B cell (primary cell): ENCODE measurements around the gene ITPK1. TPM values are rescaled to one million over a fixed set of nuclear protein-coding genes. Genes with fewer than 3 reads are reported as not detected.

ENCODE experiments used
- ATAC-seq: fragments of 200-7000 bp; cut with Tn5 transposase; one replicate; pipeline ENCODE4 v1.10.0; 2021; ENCODE audit warnings: low read depth, mild to moderate bottlenecking, moderate number of reproducible peaks, moderate library complexity
- CTCF ChIA-PET: fragments of 350-600 bp; sonication (Branson Sonifier 250); formaldehyde crosslinking; loops from one replicate; lab custom pipeline; 2021; ENCODE audit warnings: antibody characterized with exemption, inconsistent platforms; lab: Charles Lee
- POLR2A ChIA-PET: fragments of 350-600 bp; sonication (Branson Sonifier 250); formaldehyde crosslinking; loops from one replicate; lab custom pipeline; 2021; ENCODE audit warnings: antibody characterized with exemption; lab: Charles Lee
- DNase-seq: peaks from one replicate; pipeline ENCODE4 v3.0.0; 2013
- H2AFZ ChIP-seq: 2 replicates; pipeline ENCODE4 v1.6.1; 2012; ENCODE audit warnings: mild to moderate bottlenecking, low read depth, low read length; ENCODE audit not compliant: insufficient read depth, poor library complexity, severe bottlenecking
- H3K27ac ChIP-seq, 2 donors: 1 replicate in 1 of 2; 2 replicates in 1 of 2; pipeline ENCODE4 v1.5.1; 2012 to 2013; ENCODE audit warnings: low read length in 2 of 2, mild to moderate bottlenecking in 2 of 2, moderate library complexity in 1 of 2
- H3K27me3 ChIP-seq, 4 experiments: fragments of 200-600 bp in 1 of 4; sonication (generic) in 1 of 4; replicated peaks in 1 of 4; 1 replicate in 2 of 4; 2 replicates in 2 of 4; pipeline versions ENCODE4 v1.6.1 to v1.7.0; 2013 to 2016; ENCODE audit warnings: low read length in 3 of 4, mild to moderate bottlenecking in 2 of 4, mixed read lengths in 1 of 4, moderate library complexity in 1 of 4; ENCODE audit not compliant: insufficient read depth in 4 of 4, control insufficient read depth in 3 of 4; ENCODE audit errors: control extremely low read depth in 1 of 4
- H3K36me3 ChIP-seq, 2 experiments: replicated peaks in 1 of 2; 1 replicate in 1 of 2; 2 replicates in 1 of 2; pipeline versions ENCODE4 v1.6.1 to v1.7.1; 2013; ENCODE audit warnings: low read length in 1 of 2; ENCODE audit not compliant: insufficient read depth in 2 of 2, control insufficient read depth in 1 of 2; ENCODE audit errors: control extremely low read depth in 1 of 2, extremely low read depth in 1 of 2
- H3K4me1 ChIP-seq, 2 donors: fragments of 200-600 bp in 1 of 2; sonication (generic) in 1 of 2; 1 replicate in 1 of 2; 2 replicates in 1 of 2; pipeline versions ENCODE4 v1.5.1 to v1.6.1; 2013 to 2017; ENCODE audit warnings: low read length in 2 of 2; ENCODE audit not compliant: control insufficient read depth in 2 of 2, insufficient read depth in 2 of 2
- H3K4me2 ChIP-seq: replicated peaks from 2 replicates; pipeline ENCODE3; 2012; ENCODE audit warnings: mild to moderate bottlenecking, low read depth, low read length; ENCODE audit not compliant: poor library complexity, severe bottlenecking
- H3K4me3 ChIP-seq, 5 experiments: fragments of 200-600 bp in 1 of 5; sonication (generic) in 1 of 5; 1 replicate in 3 of 5; 2 replicates in 2 of 5; pipeline versions ENCODE4 v1.5.1 to v1.7.0; 2011 to 2016; ENCODE audit warnings: low read length in 4 of 5, mild to moderate bottlenecking in 4 of 5, low read depth in 2 of 5, control low read depth in 1 of 5, moderate library complexity in 1 of 5; ENCODE audit not compliant: insufficient read depth in 1 of 5; ENCODE audit errors: control extremely low read depth in 1 of 5, extremely low read depth in 1 of 5
- H3K79me2 ChIP-seq: fragments of 200-600 bp; sonication (generic); one replicate; pipeline ENCODE4 v1.6.0; 2016; ENCODE audit warnings: low read length; ENCODE audit not compliant: control insufficient read depth, insufficient read depth
- H3K9ac ChIP-seq: fragments of 200-600 bp; sonication (generic); 2 replicates; pipeline ENCODE4 v1.6.1; 2017; ENCODE audit warnings: mild to moderate bottlenecking, low read length, moderate library complexity
- H3K9me3 ChIP-seq, 3 donors: one replicate each; pipeline versions ENCODE4 v1.6.1 to v1.7.1; 2013; ENCODE audit warnings: low read length in 2 of 3; ENCODE audit not compliant: control insufficient read depth in 2 of 3, insufficient read depth in 1 of 3; ENCODE audit errors: control extremely low read depth in 1 of 3
- H4K20me1 ChIP-seq: 2 replicates; pipeline ENCODE4 v1.6.0; 2012; ENCODE audit warnings: mild to moderate bottlenecking, low read length; ENCODE audit not compliant: insufficient read depth, control insufficient read depth, poor library complexity, severe bottlenecking
- H3K27ac Mint-ChIP-seq: one replicate; pipeline ENCODE4 v1.8.0; 2021; ENCODE audit warnings: mixed read lengths
- H3K27me3 Mint-ChIP-seq: one replicate; pipeline ENCODE4 v1.8.0; 2021; ENCODE audit warnings: mixed read lengths
- H3K4me1 Mint-ChIP-seq: one replicate; pipeline ENCODE4 v1.8.0; 2021; ENCODE audit warnings: mixed read lengths
- H3K4me3 Mint-ChIP-seq: one replicate; pipeline ENCODE4 v1.8.0; 2021; ENCODE audit warnings: mixed read lengths
- H3K9me3 Mint-ChIP-seq: one replicate; pipeline ENCODE4 v1.8.0; 2022; ENCODE audit warnings: mixed read lengths; ENCODE audit not compliant: insufficient read depth
- EZH2 ChIP-seq: IDR thresholded peaks from 2 replicates; pipeline ENCODE4 v1.6.1; 2012; ENCODE audit warnings: borderline replicate concordance, low read depth, mild to moderate bottlenecking, moderate library complexity, low read length; ENCODE audit not compliant: insufficient read depth, poor library complexity, severe bottlenecking
- WGBS: methylation state at CpG from one replicate; pipeline ENCODE4 v1.1.5; 2013; ENCODE audit warnings: missing lambda C conversion rate; ENCODE audit not compliant: insufficient coverage; 5-methylcytosine and 5-hydroxymethylcytosine counted together
- intact Hi-C: fragments of 100-400 bp; cut with micrococcal nuclease; formaldehyde crosslinking; loops from one replicate; pipeline ENCODE4 v1.10.0; 2022
- polyA plus RNA-seq: library from polyadenylated mRNA; depleted of rRNA; stranded (reverse); fragments of >200 nt; gene quantifications from 2 replicates; pipeline ENCODE4 v1.2.3, GENCODE V29; 2012
- total RNA-seq, 2 donors: library from RNA; stranded (reverse); fragments of 120-200 nt in 1 of 2; gene quantifications; 1 replicate in 1 of 2; 2 replicates in 1 of 2; pipeline versions ENCODE4 v1.2.3 to v1.2.4, GENCODE V29; 2013 to 2022
- TF ChIP-seq, protein P1 (sequence below): fragments of 200-600 bp; IDR thresholded peaks from one replicate; pipeline ENCODE4 v1.8.0; 2022; ENCODE audit warnings: antibody characterized with exemption, mild to moderate bottlenecking

The ITPK1 gene
- total and polyA plus RNA-seq, 2 donors (not counting 1 experiment from before 2014, with no cell fraction given), result 46.0 to 46.9 TPM

DNA sequence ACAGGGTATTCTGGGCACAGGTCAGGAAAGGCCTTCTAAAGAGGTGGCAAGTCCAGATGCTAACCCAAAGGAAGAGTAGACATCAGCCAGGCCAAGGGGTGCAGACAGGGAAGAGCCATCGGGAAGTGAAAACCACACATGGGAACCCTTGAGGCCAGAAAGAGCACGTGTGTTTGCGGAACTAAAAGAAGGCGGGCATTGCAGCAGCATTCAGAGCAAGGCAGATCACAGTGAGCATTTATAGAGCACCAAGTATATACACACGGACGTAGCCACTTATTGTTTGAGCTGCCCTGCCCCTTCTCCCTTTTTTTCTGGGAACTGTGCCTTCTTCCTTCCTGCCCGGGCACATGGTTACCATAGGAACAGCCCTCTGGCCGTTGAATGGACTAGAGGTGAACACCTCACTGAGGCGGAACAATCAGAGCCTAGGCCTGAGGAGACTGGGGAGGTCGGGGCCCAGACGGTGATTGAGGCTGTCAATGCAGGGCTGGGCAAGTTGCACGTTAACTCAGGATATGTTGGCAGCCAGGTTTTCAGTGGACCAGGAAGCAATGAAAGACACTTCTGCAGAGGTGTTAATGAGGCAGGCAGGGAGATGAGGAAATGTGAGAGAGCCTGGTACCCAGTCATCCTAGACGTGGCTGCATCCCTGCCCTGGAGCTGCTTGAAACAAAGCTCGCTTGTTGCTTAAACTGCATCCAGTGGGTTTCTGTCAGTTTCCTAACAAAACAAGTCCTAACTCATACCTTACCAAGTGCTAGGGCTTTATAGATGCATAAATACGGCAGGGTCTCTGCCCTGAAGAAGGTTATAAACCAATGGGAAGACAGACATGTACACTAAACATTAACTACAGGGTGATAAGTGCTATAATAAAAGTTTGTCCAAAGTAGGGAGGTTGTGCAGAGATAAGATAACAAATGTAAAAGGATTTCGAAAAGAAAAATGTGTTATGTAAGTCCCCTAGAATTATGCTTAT lies 34.8 kb upstream of the ITPK1 start:
- Mint-ChIP-seq H3K9me3 (no peaks in the 10 kb centered on the region), H3K4me1 (no peaks in the 10 kb centered on the region), H3K27ac (no peak overlapping the region), H3K4me3 (no peak overlapping the region), H3K27me3 (peaks cover 6% of the 10 kb centered on the region)
- Histone ChIP-seq H3K4me2 (no peak overlapping the region), H3K27me3 (peaks cover 0 to 3% (median 0%) of the 10 kb centered on the region in 4 experiments), H3K4me1 (no peaks in the 10 kb centered on the region), H3K27ac (no peak overlapping the region), H3K9me3 (no peaks in the 10 kb centered on the region), H3K36me3 (no peaks in the 10 kb centered on the region), H3K9ac (no peak overlapping the region), H2AFZ (no peak overlapping the region), H4K20me1 (no peaks in the 10 kb centered on the region), H3K4me3 (no peak overlapping the region), H3K79me2 (no peaks in the 10 kb centered on the region)
- no peak for ATAC-seq
- DNase-seq, result no peak
- 62% methylated on average over 12 of the region's 16 CpGs for WGBS
- intact Hi-C loops, result no loop called here
- ChIA-PET CTCF (interaction anchor here (0.9 to 1.1 kb wide), 2 partner anchors 9 to 11 kb away, joined by 3 to 7 read pairs; no protein-coding TSS in a partner anchor), POLR2A (no interaction called here)
- TF ChIP-seq EZH2, result no peak
- TF ChIP-seq, protein P1, sequence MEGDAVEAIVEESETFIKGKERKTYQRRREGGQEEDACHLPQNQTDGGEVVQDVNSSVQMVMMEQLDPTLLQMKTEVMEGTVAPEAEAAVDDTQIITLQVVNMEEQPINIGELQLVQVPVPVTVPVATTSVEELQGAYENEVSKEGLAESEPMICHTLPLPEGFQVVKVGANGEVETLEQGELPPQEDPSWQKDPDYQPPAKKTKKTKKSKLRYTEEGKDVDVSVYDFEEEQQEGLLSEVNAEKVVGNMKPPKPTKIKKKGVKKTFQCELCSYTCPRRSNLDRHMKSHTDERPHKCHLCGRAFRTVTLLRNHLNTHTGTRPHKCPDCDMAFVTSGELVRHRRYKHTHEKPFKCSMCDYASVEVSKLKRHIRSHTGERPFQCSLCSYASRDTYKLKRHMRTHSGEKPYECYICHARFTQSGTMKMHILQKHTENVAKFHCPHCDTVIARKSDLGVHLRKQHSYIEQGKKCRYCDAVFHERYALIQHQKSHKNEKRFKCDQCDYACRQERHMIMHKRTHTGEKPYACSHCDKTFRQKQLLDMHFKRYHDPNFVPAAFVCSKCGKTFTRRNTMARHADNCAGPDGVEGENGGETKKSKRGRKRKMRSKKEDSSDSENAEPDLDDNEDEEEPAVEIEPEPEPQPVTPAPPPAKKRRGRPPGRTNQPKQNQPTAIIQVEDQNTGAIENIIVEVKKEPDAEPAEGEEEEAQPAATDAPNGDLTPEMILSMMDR, result no peak

DNA sequence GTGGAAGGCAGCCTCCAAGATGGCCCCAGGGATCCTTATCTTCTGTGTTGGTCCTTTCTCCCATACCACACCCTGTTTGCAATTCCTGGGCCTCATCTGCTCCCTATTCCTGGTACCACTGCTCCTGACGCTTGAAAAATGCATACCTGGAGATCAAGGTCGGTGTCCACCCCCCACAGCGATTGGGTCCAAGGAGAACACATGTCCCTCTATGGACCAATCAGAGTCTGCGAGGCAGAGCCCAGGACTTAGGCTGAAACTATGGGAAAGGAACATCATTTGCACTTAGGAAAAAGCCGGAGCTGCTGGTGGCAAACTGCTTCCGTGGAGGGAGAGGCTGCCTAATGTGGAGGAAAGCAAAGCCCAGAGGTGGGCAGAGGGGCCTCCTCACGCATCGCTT lies 33.3 kb upstream of the ITPK1 start:
- Mint-ChIP-seq H3K27me3 (peaks cover 6% of the 10 kb centered on the region), H3K9me3 (no peaks in the 10 kb centered on the region), H3K4me3 (no peak overlapping the region), H3K4me1 (no peaks in the 10 kb centered on the region), H3K27ac (no peak overlapping the region)
- DNase-seq (no peak), ATAC-seq (no peak)
- Histone ChIP-seq H4K20me1 (no peaks in the 10 kb centered on the region), H3K79me2 (no peaks in the 10 kb centered on the region), H2AFZ (no peak overlapping the region), H3K27ac (no peak overlapping the region), H3K4me2 (no peak overlapping the region), H3K36me3 (no peaks in the 10 kb centered on the region), H3K4me1 (no peaks in the 10 kb centered on the region), H3K9ac (no peak overlapping the region), H3K9me3 (no peaks in the 10 kb centered on the region), H3K27me3 (peaks cover 0 to 3% (median 0%) of the 10 kb centered on the region in 4 experiments), H3K4me3 (no peak overlapping the region)
- TF ChIP-seq, protein P1, result no peak
- TF ChIP-seq EZH2, result no peak
- intact Hi-C loops, result no loop called here
- POLR2A ChIA-PET, result no interaction called here
- CTCF ChIA-PET, result interaction anchor here (1.0 kb wide), 1 partner anchor 21 kb away, joined by 3 read pairs; no protein-coding TSS in a partner anchor
- WGBS, result 97% methylated on average over 8 of the region's 8 CpGs
